Muscle layer of duodenum (tissue), 2 donors: ENCODE results near the gene PYGO2.
A peak's percentile ranks its signal among the peaks of the same experiment; 100 is the strongest.

Source experiments
- H3K27ac ChIP-seq: one replicate; pipeline ENCODE4 v1.7.0; 2013; ENCODE audit warnings: mild to moderate bottlenecking, low read length
- H3K27me3 ChIP-seq: one replicate; pipeline ENCODE4 v1.7.0; 2013; ENCODE audit warnings: low read depth, mild to moderate bottlenecking, control low read depth, low read length
- H3K36me3 ChIP-seq, 2 donors: one replicate each; pipeline ENCODE4 v1.7.0; 2013; ENCODE audit warnings: low read length in 2 of 2, control low read depth in 1 of 2, mild to moderate bottlenecking in 1 of 2; ENCODE audit not compliant: insufficient read depth in 2 of 2, control insufficient read depth in 1 of 2
- H3K4me1 ChIP-seq, 2 donors: one replicate each; pipeline ENCODE4 v1.7.0; 2013; ENCODE audit warnings: low read length in 2 of 2, mild to moderate bottlenecking in 2 of 2, control low read depth in 1 of 2, moderate library complexity in 1 of 2; ENCODE audit not compliant: insufficient read depth in 2 of 2, control insufficient read depth in 1 of 2
- H3K4me3 ChIP-seq, 2 donors: one replicate each; pipeline ENCODE4 v1.7.0; 2013; ENCODE audit warnings: low read length in 2 of 2, low read depth in 1 of 2, mild to moderate bottlenecking in 1 of 2
- H3K9me3 ChIP-seq, 2 donors: one replicate each; pipeline ENCODE4 v1.7.0; 2013; ENCODE audit warnings: low read length in 2 of 2, control low read depth in 1 of 2, mild to moderate bottlenecking in 1 of 2; ENCODE audit not compliant: control insufficient read depth in 1 of 2
- donor health status: healthy.

PYGO2 gene

DNA sequence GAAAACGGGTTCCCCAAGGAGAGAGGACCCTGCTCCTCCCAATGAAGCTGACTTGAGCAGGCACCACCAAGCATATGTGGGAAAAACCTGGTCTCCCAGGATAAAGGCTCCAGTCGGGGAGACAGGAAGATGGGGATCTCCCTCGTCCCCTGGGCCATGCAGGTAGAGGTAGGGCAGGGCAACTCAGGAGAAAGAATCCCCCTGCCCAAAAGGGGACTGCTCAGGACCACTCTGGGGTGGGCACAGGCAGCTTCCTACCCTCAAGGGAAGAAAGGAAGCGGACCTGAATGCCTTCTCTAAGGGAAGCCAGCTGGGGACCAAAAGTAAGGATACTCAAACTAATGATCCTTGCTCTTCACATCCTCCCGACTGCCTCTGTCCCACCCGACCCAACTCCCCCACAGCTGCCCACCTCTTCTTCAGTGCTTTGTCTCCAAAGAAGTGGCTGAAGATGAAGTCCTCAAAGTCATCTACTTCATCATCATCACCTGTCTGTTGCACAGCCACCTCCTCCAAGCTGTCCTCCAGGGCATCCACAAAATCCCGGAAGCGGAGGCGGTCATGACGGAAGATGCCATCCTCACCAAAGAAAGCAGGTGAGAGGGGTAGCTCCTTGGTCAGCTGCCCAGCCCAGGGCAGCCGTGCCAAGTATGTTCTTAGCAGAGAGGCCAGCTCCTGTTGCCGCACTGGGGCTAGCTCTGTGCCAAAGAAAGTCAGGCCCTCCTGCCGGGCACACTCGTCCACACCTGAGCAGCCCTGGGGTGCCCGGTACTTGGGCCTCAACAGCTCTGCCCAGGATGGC, 16.2 kb downstream of the PYGO2 start:
- H3K27ac ChIP-seq: no peak overlapping the region
- no peaks in the 10 kb centered on the region for H3K27me3 ChIP-seq
- H3K4me1 ChIP-seq: peaks cover 21 to 29% of the 10 kb centered on the region in 2 donors
- H3K9me3 ChIP-seq: no peaks in the 10 kb centered on the region
- H3K36me3 ChIP-seq: peaks cover 6 to 38% of the 10 kb centered on the region in 2 donors
- H3K4me3 ChIP-seq: no peak overlapping the region

DNA sequence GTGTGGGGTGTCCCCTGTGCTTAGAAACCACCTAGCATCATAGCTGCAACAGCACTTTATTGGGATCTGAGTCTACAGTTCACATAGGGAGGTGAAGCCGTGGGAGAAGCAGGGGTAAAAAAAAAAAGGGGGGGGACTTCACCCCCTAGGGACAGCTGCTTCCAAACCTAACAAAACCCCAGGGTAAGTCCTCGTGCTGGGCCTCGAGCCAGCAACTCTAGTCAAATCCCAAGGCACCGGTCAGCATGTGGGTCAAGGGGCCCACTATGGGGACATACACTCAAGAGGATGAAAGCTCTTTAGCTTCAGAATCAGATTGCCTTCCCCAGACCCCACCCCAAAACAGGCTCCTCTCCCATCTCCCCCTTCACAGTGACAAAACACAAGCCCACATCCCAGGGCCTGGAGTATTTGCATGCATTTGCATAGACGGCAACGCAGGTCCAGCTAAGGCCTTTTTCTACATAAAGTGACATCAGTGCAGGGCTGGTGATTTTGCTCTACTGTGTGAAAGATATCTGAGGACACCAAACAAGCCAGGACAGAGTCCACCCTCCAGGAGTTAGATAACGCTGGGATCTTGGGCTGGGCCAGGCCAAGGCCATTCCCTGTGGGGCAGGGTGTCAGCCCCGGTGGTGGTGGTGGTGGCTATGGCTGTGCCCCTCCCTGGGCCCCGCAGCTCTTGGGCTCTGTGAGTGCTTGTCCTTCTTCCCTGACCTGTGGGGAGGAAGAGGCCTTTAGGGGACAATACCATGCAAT, 17.0 kb downstream of the PYGO2 start:
- Histone ChIP-seq H3K27ac (peak overlapping the region; percentile 8), H3K4me3 (no peak overlapping the region), H3K4me1 (peaks cover 21 to 29% of the 10 kb centered on the region in 2 donors), H3K9me3 (no peaks in the 10 kb centered on the region), H3K27me3 (no peaks in the 10 kb centered on the region), H3K36me3 (peaks cover 6 to 36% of the 10 kb centered on the region in 2 donors)

DNA sequence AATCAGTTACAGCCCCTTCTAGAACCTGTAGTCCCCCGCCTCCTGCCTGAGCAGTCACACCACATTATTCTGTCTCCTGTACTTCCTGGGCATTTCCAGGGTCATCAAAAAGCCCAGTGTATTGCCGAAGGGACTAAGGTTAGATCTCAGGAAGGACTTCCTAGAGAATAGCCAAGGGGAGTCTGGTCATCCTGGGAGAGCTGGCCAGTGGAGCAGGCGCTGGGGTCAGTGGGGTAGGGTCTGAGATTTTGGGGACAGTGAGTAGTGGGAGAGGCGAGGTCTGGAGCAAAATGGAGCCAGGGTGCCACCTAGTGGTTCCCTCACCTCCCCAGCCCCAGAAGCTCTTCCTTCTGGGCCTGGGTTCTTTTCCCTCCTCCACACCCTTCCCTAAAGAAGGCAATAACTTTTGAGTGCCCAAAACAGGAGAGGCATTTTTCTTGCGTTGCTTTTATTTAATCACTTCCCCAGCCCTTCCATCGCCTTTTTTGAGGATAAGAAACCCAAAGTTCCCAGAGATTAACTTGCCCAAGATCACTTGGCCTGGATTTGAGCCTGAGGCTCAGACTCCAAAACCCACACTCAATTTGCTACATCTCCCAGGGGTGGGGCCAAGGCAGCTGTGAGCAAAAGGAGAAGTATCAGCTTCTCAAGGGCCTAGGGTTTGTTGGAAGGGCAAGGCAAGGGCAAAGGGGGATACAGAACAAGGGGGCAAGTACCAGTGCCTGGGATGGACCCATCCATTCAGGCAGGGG, 17.8 kb downstream of the PYGO2 start:
- H3K27ac ChIP-seq: peak overlapping the region; percentile 8
- H3K4me3 ChIP-seq: no peak overlapping the region
- no peaks in the 10 kb centered on the region for H3K9me3 ChIP-seq
- no peaks in the 10 kb centered on the region for H3K27me3 ChIP-seq
- H3K4me1 ChIP-seq: peaks cover 21 to 29% of the 10 kb centered on the region in 2 donors
- H3K36me3 ChIP-seq: peaks cover 6 to 36% of the 10 kb centered on the region in 2 donors

DNA sequence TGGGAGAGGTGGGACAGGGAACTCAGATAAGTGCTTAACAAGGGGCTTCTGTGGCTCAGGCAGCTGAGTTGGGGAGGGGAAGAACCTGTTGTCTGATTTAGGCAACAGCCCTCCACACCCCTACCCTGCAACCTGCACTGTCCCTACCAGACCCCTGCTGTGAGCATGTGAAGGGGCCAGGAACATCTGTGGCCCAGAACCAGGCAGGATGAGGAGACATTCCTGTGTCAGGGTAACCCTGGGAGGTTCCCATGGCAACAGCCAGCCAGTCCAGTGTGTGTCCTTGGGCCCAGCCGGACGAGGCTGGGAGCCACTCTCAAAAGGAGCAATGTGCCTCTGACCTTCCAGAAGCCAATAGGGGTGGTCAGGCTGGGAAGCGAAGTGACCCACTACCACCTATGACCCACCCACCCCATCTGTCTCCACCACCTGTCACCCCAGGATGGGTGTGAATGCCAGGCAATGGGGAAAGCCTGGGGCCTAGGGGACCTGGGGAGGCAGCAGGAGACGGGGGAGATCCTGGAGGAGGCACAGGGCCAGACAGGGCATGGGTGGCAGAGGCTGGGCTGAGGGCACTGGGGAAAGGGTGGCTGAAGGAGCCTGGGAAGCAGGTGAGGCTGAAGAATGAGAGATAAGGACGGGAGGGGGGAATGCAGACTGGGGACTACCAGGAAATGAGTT, 20.1 kb downstream of the PYGO2 start:
- H3K27me3 ChIP-seq: no peaks in the 10 kb centered on the region
- no peak overlapping the region for H3K4me3 ChIP-seq
- H3K36me3 ChIP-seq: peaks cover 6 to 28% of the 10 kb centered on the region in 2 donors
- no peak overlapping the region for H3K27ac ChIP-seq
- H3K9me3 ChIP-seq: no peaks in the 10 kb centered on the region
- peaks cover 21 to 29% of the 10 kb centered on the region in 2 donors for H3K4me1 ChIP-seq

DNA sequence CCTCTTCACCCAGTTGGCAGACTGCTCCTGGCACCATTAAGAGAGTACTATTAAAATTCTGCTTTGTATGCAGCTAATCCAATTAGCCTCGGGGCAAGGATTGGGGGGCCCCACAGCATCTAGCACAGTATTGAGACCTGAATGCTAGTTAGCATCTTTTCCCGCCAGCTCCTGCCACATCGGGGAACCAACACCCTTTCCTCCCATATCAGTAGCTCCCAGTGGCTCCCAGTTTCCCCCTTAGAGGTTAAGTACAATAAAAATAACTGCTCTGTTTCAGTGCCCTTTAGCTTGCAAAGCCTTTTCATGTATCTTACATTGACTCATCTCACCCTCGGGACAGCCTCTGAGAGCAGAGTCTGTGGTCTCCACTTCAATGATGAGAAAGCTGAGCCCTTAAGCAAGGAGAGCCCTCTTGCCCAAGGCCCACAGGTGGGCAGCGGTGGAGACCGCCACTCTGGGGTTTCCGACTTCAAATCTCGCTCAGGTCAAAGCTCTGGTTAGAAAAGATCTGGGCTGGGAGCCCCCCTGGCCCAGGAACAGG, 20.9 kb downstream of the PYGO2 start:
- Histone ChIP-seq H3K27me3 (no peaks in the 10 kb centered on the region), H3K4me3 (no peak overlapping the region), H3K36me3 (peaks cover 6 to 23% of the 10 kb centered on the region in 2 donors), H3K27ac (no peak overlapping the region), H3K4me1 (peaks cover 21 to 33% of the 10 kb centered on the region in 2 donors), H3K9me3 (no peaks in the 10 kb centered on the region)

DNA sequence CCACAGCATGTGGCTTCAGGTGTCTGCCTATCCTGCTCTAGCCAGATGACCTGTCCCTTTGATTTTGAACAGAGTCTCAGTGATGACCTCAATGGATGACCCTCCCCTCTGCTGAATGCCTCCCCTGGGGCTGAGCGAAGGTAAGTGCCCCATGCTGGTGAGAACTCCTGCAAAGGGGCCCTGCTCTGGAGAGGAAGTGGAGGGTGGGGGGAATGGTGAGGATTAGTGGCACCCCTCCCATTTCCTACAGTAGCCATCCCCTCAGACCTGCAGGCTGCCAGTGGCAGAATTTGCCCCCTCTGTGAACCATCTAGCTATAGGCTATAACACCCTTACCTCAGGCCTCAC, 21.4 kb downstream of the PYGO2 start:
- Histone ChIP-seq H3K27me3 (no peaks in the 10 kb centered on the region), H3K4me1 (peaks cover 21 to 38% of the 10 kb centered on the region in 2 donors), H3K27ac (no peak overlapping the region), H3K9me3 (no peaks in the 10 kb centered on the region), H3K4me3 (no peak overlapping the region), H3K36me3 (peaks cover 6 to 22% of the 10 kb centered on the region in 2 donors)

DNA sequence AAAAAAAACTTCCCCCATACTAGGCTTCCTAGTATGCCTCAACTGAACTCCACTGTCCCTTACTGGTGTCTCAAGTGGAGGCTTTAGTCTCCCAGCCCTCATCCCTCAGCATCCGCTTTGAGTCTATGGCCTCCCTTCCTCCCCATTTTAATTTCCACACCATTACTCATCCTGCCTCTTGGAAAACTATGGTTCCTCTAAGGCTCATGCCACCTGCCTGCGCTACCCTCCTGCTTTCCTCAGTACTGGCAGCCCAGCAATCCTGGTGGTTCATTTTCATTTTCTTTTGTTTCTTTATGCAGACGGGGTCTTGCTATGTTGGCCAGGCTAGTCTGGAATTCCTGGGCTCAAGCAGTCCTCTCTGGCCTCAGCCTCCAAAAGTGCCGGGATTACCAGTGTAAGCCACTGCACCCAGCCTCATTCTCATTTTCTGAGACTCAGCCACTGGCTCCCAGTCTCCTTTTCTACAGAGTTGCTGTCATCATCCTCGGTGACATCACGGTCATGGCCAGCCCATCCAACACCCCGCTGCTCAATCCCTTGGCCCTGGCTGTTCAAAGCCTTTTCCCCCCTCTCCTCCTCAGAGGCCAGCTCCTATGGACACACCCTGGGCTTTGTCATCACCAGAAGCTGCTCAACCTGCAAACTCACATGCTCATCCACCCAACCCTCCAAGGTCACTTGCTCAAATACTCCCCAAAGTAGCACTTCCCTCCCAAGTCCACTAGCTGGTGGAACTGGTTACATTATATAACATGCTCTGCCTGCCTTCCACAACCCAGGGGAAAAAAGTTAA, 22.8 kb downstream of the PYGO2 start:
- H3K27me3 ChIP-seq: no peaks in the 10 kb centered on the region
- no peaks in the 10 kb centered on the region for H3K9me3 ChIP-seq
- H3K36me3 ChIP-seq: peaks cover 0 to 12% of the 10 kb centered on the region in 2 donors
- H3K4me1 ChIP-seq: peaks cover 9 to 26% of the 10 kb centered on the region in 2 donors
- H3K27ac ChIP-seq: peak overlapping the region; percentile 95
- H3K4me3 ChIP-seq: no peak overlapping the region

DNA sequence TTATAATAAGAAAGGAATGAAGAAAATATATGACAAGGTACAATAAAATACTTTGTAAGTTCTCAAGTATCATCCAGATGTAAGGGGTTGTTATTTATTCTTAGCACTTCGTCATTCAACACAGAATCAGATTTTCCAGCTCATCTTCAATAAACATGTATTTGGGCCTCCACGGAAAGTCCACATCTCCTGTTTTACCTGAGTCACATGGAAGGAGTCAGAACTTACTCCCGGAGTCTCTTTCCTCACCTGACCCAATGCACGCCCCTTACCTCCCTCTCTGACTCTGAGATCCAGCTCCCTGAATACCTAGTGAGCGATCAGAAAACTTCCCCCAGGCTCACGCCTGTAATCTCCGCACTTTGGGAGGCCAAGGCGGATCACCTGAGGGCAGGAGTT, 23.6 kb downstream of the PYGO2 start:
- Histone ChIP-seq H3K27ac (peak overlapping the region; percentile 95), H3K4me3 (peak overlapping the region; percentile 64 to 83), H3K4me1 (peaks cover 9 to 22% of the 10 kb centered on the region in 2 donors), H3K9me3 (no peaks in the 10 kb centered on the region), H3K36me3 (peaks cover 0 to 12% of the 10 kb centered on the region in 2 donors), H3K27me3 (no peaks in the 10 kb centered on the region)

DNA sequence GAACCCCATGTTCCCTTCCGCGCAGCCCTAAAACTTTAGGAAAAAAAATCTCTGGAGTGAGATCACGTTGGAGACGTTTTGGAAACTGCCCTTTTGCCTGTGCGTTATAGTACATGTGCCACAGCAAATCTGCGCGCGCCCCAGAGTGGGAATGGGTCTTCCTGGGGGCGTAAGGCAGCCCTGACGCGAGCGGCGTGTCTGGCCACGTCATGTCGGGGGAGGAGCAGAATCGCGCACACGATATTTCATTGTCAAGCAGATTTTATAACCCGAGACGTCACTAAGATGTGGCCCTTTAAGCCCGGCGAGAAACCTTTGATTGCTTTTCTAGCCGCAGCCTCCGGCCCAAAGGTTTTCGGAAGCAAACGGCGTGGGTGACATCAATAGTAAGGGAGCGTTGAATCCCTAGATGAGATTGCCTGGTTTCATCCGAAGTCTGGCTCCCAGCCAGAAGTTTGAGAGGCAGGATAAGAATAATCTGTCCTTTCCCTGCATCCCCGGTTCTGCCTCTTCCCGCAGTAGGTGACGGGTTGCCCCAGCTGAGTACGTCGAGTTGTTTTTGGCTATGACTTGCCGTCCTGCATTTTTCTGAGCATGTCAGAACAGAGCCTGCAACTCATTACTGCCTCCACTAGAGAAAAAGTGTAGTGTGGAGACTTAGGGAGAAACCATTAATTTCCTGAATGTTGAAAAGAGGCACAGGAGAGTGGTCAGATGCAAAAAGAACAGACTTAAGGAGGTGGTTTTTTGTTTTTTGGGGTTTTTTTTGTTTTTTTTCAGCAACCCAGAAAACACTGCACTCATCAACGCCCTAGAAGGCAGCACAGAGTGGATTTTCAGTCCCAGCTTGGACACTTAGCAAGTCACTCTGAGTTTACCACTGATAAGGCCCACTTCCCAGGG, 24.2 kb downstream of the PYGO2 start:
- Histone ChIP-seq H3K27me3 (no peaks in the 10 kb centered on the region), H3K36me3 (peaks cover 0 to 12% of the 10 kb centered on the region in 2 donors), H3K27ac (peak overlapping the region; percentile 95), H3K9me3 (no peaks in the 10 kb centered on the region), H3K4me3 (peak overlapping the region; percentile 64 to 83), H3K4me1 (peaks cover 8 to 17% of the 10 kb centered on the region in 2 donors)
